ENCODE data around the gene SPOCK1.

The SPOCK1 gene

DNA sequence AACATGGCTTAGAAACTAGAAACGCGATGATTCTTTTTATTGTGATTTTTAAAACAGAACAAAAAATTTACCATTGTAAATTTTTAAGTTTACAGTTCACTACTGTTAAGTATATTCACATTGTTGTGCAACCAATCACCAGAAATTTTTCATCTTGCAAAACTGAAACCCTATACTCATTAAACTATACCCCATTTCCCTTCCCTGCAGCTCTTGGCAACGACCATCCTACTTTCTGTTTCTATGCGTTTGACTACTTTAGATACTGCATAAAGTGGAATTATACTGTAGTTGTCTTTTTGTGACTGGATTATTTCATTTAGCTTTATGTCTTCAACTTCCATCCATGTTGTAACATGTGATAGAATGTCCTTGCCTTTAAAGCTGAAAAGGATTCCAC, 52.5 kb downstream of the SPOCK1 start:
- intact Hi-C loops (cut with DNase I; ENCODE audit: low total_unique reads), result no loop called here
- no peaks in the 10 kb centered on the region for H3K27me3 ChIP-seq
- no peaks in the 10 kb centered on the region for H3K36me3 ChIP-seq
- no peak overlapping the region for H3K4me3 ChIP-seq
- no peak for DNase-seq
- H3K27ac ChIP-seq, result no peak overlapping the region
- peaks cover 0 to 8% (median 0%) of the 10 kb centered on the region in 4 donors for H3K4me1 ChIP-seq
- H3K9me3 ChIP-seq, result no peaks in the 10 kb centered on the region
- TF ChIP-seq, protein P1, sequence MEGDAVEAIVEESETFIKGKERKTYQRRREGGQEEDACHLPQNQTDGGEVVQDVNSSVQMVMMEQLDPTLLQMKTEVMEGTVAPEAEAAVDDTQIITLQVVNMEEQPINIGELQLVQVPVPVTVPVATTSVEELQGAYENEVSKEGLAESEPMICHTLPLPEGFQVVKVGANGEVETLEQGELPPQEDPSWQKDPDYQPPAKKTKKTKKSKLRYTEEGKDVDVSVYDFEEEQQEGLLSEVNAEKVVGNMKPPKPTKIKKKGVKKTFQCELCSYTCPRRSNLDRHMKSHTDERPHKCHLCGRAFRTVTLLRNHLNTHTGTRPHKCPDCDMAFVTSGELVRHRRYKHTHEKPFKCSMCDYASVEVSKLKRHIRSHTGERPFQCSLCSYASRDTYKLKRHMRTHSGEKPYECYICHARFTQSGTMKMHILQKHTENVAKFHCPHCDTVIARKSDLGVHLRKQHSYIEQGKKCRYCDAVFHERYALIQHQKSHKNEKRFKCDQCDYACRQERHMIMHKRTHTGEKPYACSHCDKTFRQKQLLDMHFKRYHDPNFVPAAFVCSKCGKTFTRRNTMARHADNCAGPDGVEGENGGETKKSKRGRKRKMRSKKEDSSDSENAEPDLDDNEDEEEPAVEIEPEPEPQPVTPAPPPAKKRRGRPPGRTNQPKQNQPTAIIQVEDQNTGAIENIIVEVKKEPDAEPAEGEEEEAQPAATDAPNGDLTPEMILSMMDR (IDR thresholded peaks at IDR 0.05), result no peak

DNA sequence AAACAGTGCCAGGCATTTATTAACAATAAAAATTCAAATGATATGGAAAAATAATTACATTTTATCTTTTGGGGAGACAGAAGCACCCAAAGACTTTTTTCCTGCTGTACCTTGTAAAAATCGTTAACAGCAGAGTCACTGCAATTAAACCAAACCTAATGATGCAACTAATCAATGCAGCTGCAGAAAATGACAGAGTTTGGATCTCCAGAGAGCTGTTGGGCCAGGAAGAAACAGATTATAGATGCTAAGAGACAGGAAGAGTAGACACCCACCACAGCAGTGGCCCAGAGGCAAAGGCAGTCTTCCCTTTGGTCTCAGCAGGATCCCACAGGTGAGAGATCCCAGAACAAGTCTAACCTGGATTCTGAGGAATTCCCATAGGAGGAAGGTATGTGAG, 53.0 kb downstream of the SPOCK1 start:
- intact Hi-C loops (cut with DNase I; ENCODE audit: low total_unique reads), result no loop called here

DNA sequence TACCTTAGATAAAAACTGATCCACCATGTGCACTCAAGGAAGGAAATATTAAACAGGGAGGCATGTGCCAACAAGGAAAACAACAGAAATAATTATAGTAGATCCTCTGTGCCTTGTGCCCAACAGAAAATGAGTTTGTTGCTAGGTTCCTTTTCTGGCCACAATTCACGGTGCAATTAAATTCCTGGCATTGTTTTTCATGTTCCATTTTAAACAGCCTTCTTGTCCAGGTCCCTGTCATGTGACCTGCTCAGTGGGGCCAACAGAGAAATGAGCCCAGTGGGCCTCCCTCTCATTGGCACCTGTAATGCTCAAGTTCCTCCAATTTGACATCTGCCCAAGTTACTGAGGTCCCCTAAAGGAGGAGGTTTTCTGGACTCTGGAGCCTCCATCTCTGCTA, 56.5 kb downstream of the SPOCK1 start:
- Histone ChIP-seq H3K27me3 (no peaks in the 10 kb centered on the region), H3K9me3 (no peaks in the 10 kb centered on the region), H3K27ac (no peak overlapping the region), H3K36me3 (no peaks in the 10 kb centered on the region), H3K4me1 (peaks cover 0 to 8% (median 4%) of the 10 kb centered on the region in 4 donors), H3K4me3 (no peak overlapping the region)
- TF ChIP-seq, protein P1 (IDR thresholded peaks at IDR 0.05), result no peak
- intact Hi-C loops (cut with DNase I; ENCODE audit: low total_unique reads), result no loop called here
- DNase-seq, result no peak

More for the DNA sequence above, 53.0 kb downstream of the SPOCK1 start:
- H3K9me3 ChIP-seq, result no peaks in the 10 kb centered on the region
- H3K4me3 ChIP-seq, result no peak overlapping the region
- H3K4me1 ChIP-seq, result peaks cover 0 to 8% (median 0%) of the 10 kb centered on the region in 4 donors
- H3K27ac ChIP-seq, result no peak overlapping the region
- no peak for DNase-seq
- no peaks in the 10 kb centered on the region for H3K27me3 ChIP-seq
- no peaks in the 10 kb centered on the region for H3K36me3 ChIP-seq
- TF ChIP-seq, protein P1 (IDR thresholded peaks at IDR 0.05), result no peak

GRCh38 chr5:137441476-137441875, 57.6 kb downstream of the SPOCK1 start:
- intact Hi-C loops (cut with DNase I; ENCODE audit: low total_unique reads), result no loop called here
- Histone ChIP-seq H3K27me3 (no peaks in the 10 kb centered on the region), H3K4me3 (no peak overlapping the region)

GRCh38 chr5:137440795-137441194, 58.3 kb downstream of the SPOCK1 start:
- no peaks in the 10 kb centered on the region for H3K36me3 ChIP-seq
- H3K4me3 ChIP-seq, result no peak overlapping the region
- TF ChIP-seq, protein P1 (IDR thresholded peaks at IDR 0.05), result no peak
- no peaks in the 10 kb centered on the region for H3K9me3 ChIP-seq
- H3K27me3 ChIP-seq, result no peaks in the 10 kb centered on the region
- intact Hi-C loops (cut with DNase I; ENCODE audit: low total_unique reads), result no loop called here
- H3K27ac ChIP-seq, result no peak overlapping the region
- no peak for DNase-seq
- peaks cover 0 to 8% (median 4%) of the 10 kb centered on the region in 4 donors for H3K4me1 ChIP-seq

More at GRCh38 chr5:137441476-137441875, 57.6 kb downstream of the SPOCK1 start:
- no peak for DNase-seq
- Histone ChIP-seq H3K9me3 (no peaks in the 10 kb centered on the region), H3K4me1 (peaks cover 0 to 8% (median 4%) of the 10 kb centered on the region in 4 donors), H3K36me3 (no peaks in the 10 kb centered on the region), H3K27ac (no peak overlapping the region)
- TF ChIP-seq, protein P1 (IDR thresholded peaks at IDR 0.05), result no peak

DNA sequence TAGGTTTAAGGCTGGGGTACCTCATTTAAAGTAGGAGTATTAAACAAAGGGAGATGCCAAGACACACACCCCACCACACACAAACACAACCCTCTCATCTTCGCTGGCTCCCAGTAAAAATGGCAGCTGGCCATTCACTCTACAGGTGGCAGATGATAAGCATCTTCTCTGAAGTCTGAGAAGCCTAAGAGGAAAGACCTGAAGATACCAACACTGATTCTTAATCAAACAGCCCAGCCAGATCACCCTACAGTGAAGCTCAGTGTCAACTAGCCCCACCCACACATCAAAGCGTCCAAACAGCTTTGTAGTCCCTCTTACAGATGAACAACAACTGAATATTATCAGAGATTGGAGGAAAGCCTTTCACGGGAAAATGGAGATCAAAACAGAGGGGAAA, 59.5 kb downstream of the SPOCK1 start:
- H3K9me3 ChIP-seq, result no peaks in the 10 kb centered on the region

More for the DNA sequence above, 59.5 kb downstream of the SPOCK1 start:
- no peak overlapping the region for H3K27ac ChIP-seq
- no peak overlapping the region for H3K4me3 ChIP-seq
- no peaks in the 10 kb centered on the region for H3K27me3 ChIP-seq
- intact Hi-C loops (cut with DNase I; ENCODE audit: low total_unique reads), result no loop called here
- TF ChIP-seq, protein P1 (IDR thresholded peaks at IDR 0.05), result no peak
- no peaks in the 10 kb centered on the region for H3K36me3 ChIP-seq
- peaks cover 0 to 8% (median 4%) of the 10 kb centered on the region in 4 donors for H3K4me1 ChIP-seq
- DNase-seq, result no peak

Measured in tibial artery (tissue), 4 donors.